ENCODE measurements around the gene RALGPS2.

RALGPS2 gene

DNA sequence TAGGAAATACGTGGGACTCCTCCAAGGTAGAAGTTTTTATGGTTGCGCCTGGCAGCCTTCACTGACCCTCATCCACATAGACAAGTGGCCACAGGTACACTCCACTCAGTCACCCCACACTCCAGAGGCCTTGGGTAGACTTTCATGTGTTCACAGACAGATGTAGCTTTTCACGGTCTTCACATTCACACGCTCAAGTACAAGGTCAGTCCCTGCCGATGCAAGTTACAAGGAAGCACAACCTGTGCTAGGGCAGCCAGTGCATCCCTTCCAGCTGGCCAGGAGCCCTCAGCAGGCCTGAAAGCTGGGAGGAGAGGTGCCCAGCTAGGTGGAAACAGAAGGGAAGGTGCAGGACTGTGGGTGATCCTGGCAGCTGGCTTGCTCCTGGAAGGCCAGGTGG lies 245.1 kb downstream of the RALGPS2 start:
- no peak for DNase-seq

Data from suppressor macrophage treated with lipopolysaccharide for 1 hour (primary cell).